ENCODE results near the gene EFEMP2.

EFEMP2 gene

GRCh38 chr11:65865550-65866172 is 6.9 kb downstream of the EFEMP2 start:
- DNase-seq = no peak

- no peak for DNase-seq
These were observed 7.7 kb downstream of the EFEMP2 start for GRCh38 chr11:65864706-65865471.

- no peak for DNase-seq
These were observed 8.5 kb downstream of the EFEMP2 start for GRCh38 chr11:65863889-65864705.

- DNase-seq = no peak
These were observed 9.4 kb downstream of the EFEMP2 start for GRCh38 chr11:65862941-65863888.

GRCh38 chr11:65862191-65862735 is 10.3 kb downstream of the EFEMP2 start:
- no peak for DNase-seq

GRCh38 chr11:65861533-65862183 is 10.9 kb downstream of the EFEMP2 start:
- DNase-seq = no peak

GRCh38 chr11:65861165-65861505 is 11.5 kb downstream of the EFEMP2 start:
- DNase-seq = no peak

GRCh38 chr11:65860278-65861164 is 12.1 kb downstream of the EFEMP2 start, which contains the start of gene MUS81:
TSS of gene MUS81 (plus strand) at chr11:65860433. CDS start at chr11:65860754, 321 bp downstream.
- peak; percentile 99 for DNase-seq

GRCh38 chr11:65859812-65860277 is 12.8 kb downstream of the EFEMP2 start:
- DNase-seq = no peak

GRCh38 chr11:65859095-65859811 is 13.3 kb downstream of the EFEMP2 start:
- DNase-seq = peak; percentile 99

- no peak for DNase-seq
These were observed 13.9 kb downstream of the EFEMP2 start for GRCh38 chr11:65858681-65859087.

GRCh38 chr11:65857853-65858680 is 14.5 kb downstream of the EFEMP2 start, which contains the start of gene CFL1:
TSS of gene CFL1 (minus strand) at chr11:65858180. CDS start at chr11:65858099, 81 bp downstream.
- peak; percentile 98 for DNase-seq

GRCh38 chr11:65857500-65857852 is 15.1 kb downstream of the EFEMP2 start:
- DNase-seq = no peak

GRCh38 chr11:65856689-65857499 is 15.7 kb downstream of the EFEMP2 start:
- peak; percentile 78 for DNase-seq

GRCh38 chr11:65855927-65856363 is 16.7 kb downstream of the EFEMP2 start:
- DNase-seq = peak; percentile 0

- DNase-seq = peak; percentile 0
These were observed 17.5 kb downstream of the EFEMP2 start for GRCh38 chr11:65854852-65855837.
